ENCODE data around the gene NOLC1.

Gene NOLC1

GRCh38 chr10:102151774-102152544, at the start of gene NOLC1:
TSS of gene NOLC1 (plus strand) at chr10:102152389. CDS start at chr10:102152411, 22 bp downstream.
- DNase-seq, result peak; percentile 96 to 99 (median 99)

GRCh38 chr10:102102421-102102820, 49.8 kb upstream of the NOLC1 start:
- DNase-seq, result no peak

GRCh38 chr10:102106998-102107397, 45.2 kb upstream of the NOLC1 start:
- no peak for DNase-seq

GRCh38 chr10:102109166-102110116, 42.7 kb upstream of the NOLC1 start:
- DNase-seq, result no peak

GRCh38 chr10:102111276-102111675, 40.9 kb upstream of the NOLC1 start:
- DNase-seq, result no peak

- DNase-seq, result no peak
Measured at GRCh38 chr10:102112210-102112817, 39.9 kb upstream of the NOLC1 start.

GRCh38 chr10:102113261-102113955, 38.8 kb upstream of the NOLC1 start:
- no peak for DNase-seq

GRCh38 chr10:102113956-102114857, 38.0 kb upstream of the NOLC1 start:
- DNase-seq, result no peak

- peak; percentile 49 to 80 (median 64) for DNase-seq
Measured at GRCh38 chr10:102114861-102115618, 37.1 kb upstream of the NOLC1 start.

GRCh38 chr10:102115775-102116174, 36.4 kb upstream of the NOLC1 start:
- DNase-seq, result no peak

- no peak for DNase-seq
Measured at GRCh38 chr10:102116656-102117055, 35.5 kb upstream of the NOLC1 start.

- peak in 2 of 4 experiments; percentile 23 to 54 for DNase-seq
Measured at GRCh38 chr10:102117391-102118159, 34.6 kb upstream of the NOLC1 start.

- DNase-seq, result no peak
Measured at GRCh38 chr10:102118867-102119266, 33.3 kb upstream of the NOLC1 start.

GRCh38 chr10:102119417-102120141, 32.6 kb upstream of the NOLC1 start:
- DNase-seq, result peak in 2 of 4 experiments; percentile 33 to 38

GRCh38 chr10:102120142-102120990, 31.8 kb upstream of the NOLC1 start, which contains the start of gene LDB1:
TSS of gene LDB1 (minus strand) at chr10:102120368. CDS start at chr10:102120110, 258 bp downstream.
- DNase-seq, result peak in 3 of 4 experiments; percentile 29 to 69 (median 65)

- DNase-seq, result peak in 1 of 4 experiments; percentile 22
Measured at GRCh38 chr10:102120991-102121738, 31.0 kb upstream of the NOLC1 start.

- no peak for DNase-seq
Measured at GRCh38 chr10:102121739-102122372, 30.3 kb upstream of the NOLC1 start.
